SKM-1 treated with dmso at 0.1 percent for 144 hours (cell line): ENCODE data around the gene BRICD5.
"Not testable (repeated sequence)": the region's sequence is repeated elsewhere in the genome, so short reads cannot be mapped to it uniquely, and the experiment has no call there.

Source experiments
- DNase-seq: peaks from one replicate; lab custom pipeline; 2025; ENCODE audit not compliant: unreplicated experiment; lab: John Stamatoyannopoulos, UW

BRICD5 gene

GRCh38 chr16:2223221-2223941 lies 12.7 kb upstream of the BRICD5 start, which contains the start of gene E4F1:
Gene E4F1 (plus strand): TSS chr16:2223591. CDS start chr16:2223614, 23 bp downstream.
- DNase-seq: peak; percentile 98

GRCh38 chr16:2216330-2216729 lies 5.7 kb upstream of the BRICD5 start:
- no peak for DNase-seq

GRCh38 chr16:2214719-2214968 lies 4.0 kb upstream of the BRICD5 start, which contains the start of gene PGP:
Gene PGP (minus strand): TSS chr16:2214840. CDS start chr16:2214777, 63 bp downstream.
- DNase-seq: no peak

GRCh38 chr16:2213817-2214718 lies 3.4 kb upstream of the BRICD5 start:
- DNase-seq: no peak

GRCh38 chr16:2212362-2213324 lies 2.0 kb upstream of the BRICD5 start:
- DNase-seq: peak; percentile 9

- DNase-seq: no peak
Observed at GRCh38 chr16:2211923-2212347, 1.3 kb upstream of the BRICD5 start.

GRCh38 chr16:2210009-2210332 lies 692 bp downstream of the BRICD5 start:
- no peak for DNase-seq

GRCh38 chr16:2209258-2210008 lies 1.2 kb downstream of the BRICD5 start:
- DNase-seq: no peak

GRCh38 chr16:2208772-2209171 lies 1.9 kb downstream of the BRICD5 start:
- no peak for DNase-seq

- DNase-seq: no peak
Observed at GRCh38 chr16:2208308-2208707, 2.4 kb downstream of the BRICD5 start.

- DNase-seq: no peak
Observed at GRCh38 chr16:2207872-2208271, 2.8 kb downstream of the BRICD5 start.

GRCh38 chr16:2206780-2207433 lies 3.8 kb downstream of the BRICD5 start:
- DNase-seq: no peak

- DNase-seq: no peak
Observed at GRCh38 chr16:2206420-2206779, 4.3 kb downstream of the BRICD5 start.

GRCh38 chr16:2205967-2206313 lies 4.7 kb downstream of the BRICD5 start:
- DNase-seq: no peak

- DNase-seq: peak; percentile 78
Observed at GRCh38 chr16:2205104-2205966, 5.3 kb downstream of the BRICD5 start, which contains the start of gene MLST8. Gene MLST8 (plus strand): TSS chr16:2205454. CDS start chr16:2206086, 632 bp downstream.

GRCh38 chr16:2204416-2205103 lies 6.1 kb downstream of the BRICD5 start:
- no peak for DNase-seq

- DNase-seq: not testable (repeated sequence)
Observed at GRCh38 chr16:2203119-2203688, 7.5 kb downstream of the BRICD5 start.

- no peak for DNase-seq
Observed at GRCh38 chr16:2200313-2200712, 10.3 kb downstream of the BRICD5 start.
